Lung (tissue), 12 donors: ENCODE measurements around the gene TTC28. TPM values are rescaled to one million over a fixed set of nuclear protein-coding genes. Genes with fewer than 3 reads are reported as not detected.

ENCODE experiments used
- ATAC-seq: fragments of 200-7000 bp; cut with Tn5 transposase; one replicate; pipeline ENCODE4 v1.9.1; 2020; ENCODE audit warnings: moderate number of reproducible peaks; ENCODE audit not compliant: insufficient read depth, low FRiP score
- DNase-seq, 3 donors: peaks; one replicate each; pipeline ENCODE4 v3.0.0-alpha.2; 2013 to 2017
- H3K27ac ChIP-seq, 2 donors: one replicate each; pipeline ENCODE4 v1.5.1; 2013; ENCODE audit warnings: mild to moderate bottlenecking in 2 of 2, moderate library complexity in 2 of 2, control low read depth in 1 of 2, inconsistent platforms in 1 of 2, low read depth in 1 of 2, low read length in 1 of 2
- H3K27me3 ChIP-seq, 3 donors: one replicate each; pipeline ENCODE4 v1.5.1; 2013; ENCODE audit warnings: low read length in 2 of 3; ENCODE audit not compliant: control insufficient read depth in 3 of 3, insufficient read depth in 3 of 3
- H3K36me3 ChIP-seq, 4 donors: one replicate each; pipeline ENCODE4 v1.5.1; 2013; ENCODE audit warnings: low read length in 4 of 4, mild to moderate bottlenecking in 1 of 4, moderate library complexity in 1 of 4; ENCODE audit not compliant: control insufficient read depth in 4 of 4, insufficient read depth in 4 of 4
- H3K4me1 ChIP-seq, 5 donors: one replicate each; pipeline ENCODE4 v1.5.1; 2013; ENCODE audit warnings: low read length in 5 of 5, mild to moderate bottlenecking in 2 of 5, moderate library complexity in 1 of 5; ENCODE audit not compliant: control insufficient read depth in 5 of 5, insufficient read depth in 5 of 5
- H3K4me3 ChIP-seq: one replicate; pipeline ENCODE4 v1.5.1; 2013; ENCODE audit warnings: mild to moderate bottlenecking, control low read depth, moderate library complexity
- H3K9ac ChIP-seq, 2 donors: one replicate each; pipeline ENCODE4 v1.5.1; 2013; ENCODE audit warnings: low read length in 2 of 2, control low read depth in 1 of 2; ENCODE audit not compliant: insufficient read depth in 1 of 2
- H3K9me3 ChIP-seq, 4 donors: one replicate each; pipeline ENCODE4 v1.5.1; 2013; ENCODE audit warnings: low read length in 3 of 4, mild to moderate bottlenecking in 1 of 4, moderate library complexity in 1 of 4; ENCODE audit not compliant: control insufficient read depth in 4 of 4, insufficient read depth in 3 of 4
- WGBS, 2 donors: extraction: QIAGEN DNeasy Blood & Tissue Kit; methylation state at CpG; one replicate each; pipeline ENCODE4 v1.1.7; 2013; 5-methylcytosine and 5-hydroxymethylcytosine counted together
- polyA plus RNA-seq, 2 donors: library from polyadenylated mRNA; stranded (reverse); fragments of 200-250 nt; gene quantifications; one replicate each; pipeline ENCODE4 v1.2.1, GENCODE V29; 2013
- total RNA-seq, 2 donors: library from RNA; depleted of rRNA in 1 of 2; stranded (reverse); fragments of >200 nt in 1 of 2; gene quantifications; one replicate each; pipeline ENCODE4 v1.2.1, GENCODE V29; 2014 to 2021
- TF ChIP-seq, protein P1 (sequence below): IDR thresholded peaks from 2 replicates; pipeline ENCODE4 v1.5.1; 2012; ENCODE audit warnings: mild to moderate bottlenecking; ENCODE audit errors: control extremely low read depth, extremely low read depth
- donor health status: control.
- donor health status: control.
- donor health status: Bipolar disorder and iron deficiency.
- donor health status: healthy.
- donor health status: DM: yes; HTN: yes; CAD: no.

TTC28 gene
- total and polyA plus RNA-seq, 4 donors, result 4.7 to 72.2 (median 24.8) TPM

DNA sequence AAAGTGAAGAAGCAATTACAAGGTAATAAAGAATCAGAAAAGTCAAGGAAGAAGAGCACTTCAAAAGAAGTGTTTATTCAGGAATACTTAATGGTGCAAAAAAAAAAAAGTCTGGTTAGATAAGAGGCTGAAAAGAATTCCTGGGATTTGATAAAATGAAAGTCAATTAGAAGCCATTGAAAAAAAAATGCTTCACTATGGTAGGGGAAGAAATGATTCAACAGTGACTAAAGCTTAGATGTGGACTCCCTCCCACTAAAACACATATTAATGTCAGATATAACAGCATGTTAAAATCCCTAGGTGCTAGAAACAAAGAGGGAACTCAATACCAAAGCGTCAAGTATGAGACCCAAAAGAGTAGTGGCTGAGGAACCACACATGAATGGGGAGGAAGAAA lies 425.2 kb downstream of the TTC28 start:
- H3K36me3 ChIP-seq, result peaks cover 0 to 5% (median under 1%) of the 10 kb centered on the region in 4 donors
- no peak overlapping the region for H3K4me3 ChIP-seq
- H3K9ac ChIP-seq, result no peak overlapping the region
- H3K27ac ChIP-seq, result no peak overlapping the region
- DNase-seq, result no peak
- ATAC-seq, result no peak
- TF ChIP-seq, protein P1, sequence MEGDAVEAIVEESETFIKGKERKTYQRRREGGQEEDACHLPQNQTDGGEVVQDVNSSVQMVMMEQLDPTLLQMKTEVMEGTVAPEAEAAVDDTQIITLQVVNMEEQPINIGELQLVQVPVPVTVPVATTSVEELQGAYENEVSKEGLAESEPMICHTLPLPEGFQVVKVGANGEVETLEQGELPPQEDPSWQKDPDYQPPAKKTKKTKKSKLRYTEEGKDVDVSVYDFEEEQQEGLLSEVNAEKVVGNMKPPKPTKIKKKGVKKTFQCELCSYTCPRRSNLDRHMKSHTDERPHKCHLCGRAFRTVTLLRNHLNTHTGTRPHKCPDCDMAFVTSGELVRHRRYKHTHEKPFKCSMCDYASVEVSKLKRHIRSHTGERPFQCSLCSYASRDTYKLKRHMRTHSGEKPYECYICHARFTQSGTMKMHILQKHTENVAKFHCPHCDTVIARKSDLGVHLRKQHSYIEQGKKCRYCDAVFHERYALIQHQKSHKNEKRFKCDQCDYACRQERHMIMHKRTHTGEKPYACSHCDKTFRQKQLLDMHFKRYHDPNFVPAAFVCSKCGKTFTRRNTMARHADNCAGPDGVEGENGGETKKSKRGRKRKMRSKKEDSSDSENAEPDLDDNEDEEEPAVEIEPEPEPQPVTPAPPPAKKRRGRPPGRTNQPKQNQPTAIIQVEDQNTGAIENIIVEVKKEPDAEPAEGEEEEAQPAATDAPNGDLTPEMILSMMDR, result no peak
- WGBS, 2 donors, result 78 to 90% methylated on average over 1 of the region's 1 CpG
- H3K9me3 ChIP-seq, result no peaks in the 10 kb centered on the region
- H3K27me3 ChIP-seq, result no peaks in the 10 kb centered on the region
- H3K4me1 ChIP-seq, result peaks cover 0 to 2% (median 0%) of the 10 kb centered on the region in 5 donors

DNA sequence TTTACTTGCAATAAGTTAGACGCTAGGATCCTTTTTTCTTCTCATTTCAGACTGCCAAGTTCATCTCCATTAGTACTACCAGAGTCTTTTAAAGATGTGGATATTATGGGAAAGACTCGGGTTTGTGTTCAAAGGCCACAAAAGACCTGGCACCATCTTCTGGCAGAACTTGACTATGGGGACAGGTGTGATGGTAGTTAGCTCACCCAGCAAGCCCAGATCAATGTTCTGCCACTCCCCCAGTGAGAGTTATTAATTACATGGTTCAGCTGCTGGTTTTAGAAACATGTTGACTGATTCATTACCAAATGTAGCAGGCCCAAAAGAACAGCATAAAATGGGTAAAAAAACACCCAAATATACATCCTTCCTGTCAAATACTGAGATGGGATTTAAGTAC lies 427.1 kb downstream of the TTC28 start:
- no peaks in the 10 kb centered on the region for H3K9me3 ChIP-seq
- H3K4me1 ChIP-seq, result peaks cover 0 to 12% (median 2%) of the 10 kb centered on the region in 5 donors
- ATAC-seq (no peak), DNase-seq (no peak)
- WGBS, 2 donors, result 69 to 85% methylated on average over 2 of the region's 2 CpGs
- H3K4me3 ChIP-seq, result no peak overlapping the region
- H3K27ac ChIP-seq, result no peak overlapping the region
- TF ChIP-seq, protein P1, result no peak
- no peak overlapping the region for H3K9ac ChIP-seq
- no peaks in the 10 kb centered on the region for H3K27me3 ChIP-seq
- peaks cover 0 to 5% (median 0%) of the 10 kb centered on the region in 4 donors for H3K36me3 ChIP-seq

DNA sequence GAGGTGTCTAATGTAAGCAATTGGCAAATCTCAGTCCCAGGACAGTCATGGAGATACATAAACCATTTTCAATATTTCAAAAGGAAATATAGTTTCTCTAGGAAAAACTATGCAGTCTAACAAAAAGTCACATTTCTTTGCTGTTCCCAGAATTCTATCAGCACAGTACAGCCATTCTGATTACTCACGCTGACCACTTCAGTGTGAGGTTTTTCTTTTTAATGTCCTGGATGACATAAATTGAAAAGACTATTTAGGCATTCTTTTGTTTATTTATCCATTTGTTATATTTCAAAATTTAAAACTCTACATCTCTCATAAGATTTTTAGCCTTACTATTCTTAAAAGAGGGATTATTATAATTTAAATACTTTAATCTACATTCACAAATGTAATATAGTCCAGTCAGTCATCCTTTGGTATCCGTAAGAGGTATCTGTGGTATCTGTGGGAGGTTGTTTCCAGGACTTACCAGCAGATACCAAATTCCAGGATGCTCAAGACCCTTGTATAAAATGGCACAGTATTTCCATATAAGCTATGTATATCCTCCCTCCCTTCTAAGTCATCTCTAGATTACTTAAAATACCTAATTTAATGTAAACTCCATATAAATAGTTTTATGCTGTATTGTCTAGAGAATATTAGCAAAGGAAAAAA lies 429.5 kb downstream of the TTC28 start:
- H3K36me3 ChIP-seq, result no peaks in the 10 kb centered on the region
- DNase-seq (no peak), ATAC-seq (no peak)
- H3K4me1 ChIP-seq, result peaks cover 0 to 18% (median 2%) of the 10 kb centered on the region in 5 donors
- no peak overlapping the region for H3K27ac ChIP-seq
- TF ChIP-seq, protein P1, result no peak
- H3K9ac ChIP-seq, result no peak overlapping the region
- no peaks in the 10 kb centered on the region for H3K9me3 ChIP-seq
- no peaks in the 10 kb centered on the region for H3K27me3 ChIP-seq
- no peak overlapping the region for H3K4me3 ChIP-seq
- WGBS, 2 donors, result 95 to 98% methylated on average over 2 of the region's 2 CpGs

DNA sequence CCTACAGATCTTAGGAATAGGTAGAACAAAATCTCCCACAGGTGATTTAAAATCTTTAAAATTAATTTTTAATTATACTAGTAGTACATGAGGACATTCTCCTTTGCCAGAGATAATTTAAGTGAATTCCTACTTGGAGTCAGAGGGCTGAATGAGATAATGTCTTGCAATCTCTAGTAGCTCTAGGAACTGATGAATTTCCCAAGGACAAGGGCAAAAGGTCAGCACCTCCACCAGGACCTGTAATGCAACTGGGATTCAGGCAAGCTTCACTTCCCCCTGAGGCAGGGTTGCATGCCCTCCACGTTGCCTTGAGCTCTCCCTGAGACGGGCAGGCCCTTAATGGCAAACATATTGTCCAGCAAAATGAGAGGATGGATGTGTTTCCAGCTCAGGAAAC lies 430.2 kb downstream of the TTC28 start:
- Histone ChIP-seq H3K9me3 (no peaks in the 10 kb centered on the region), H3K27ac (no peak overlapping the region), H3K9ac (no peak overlapping the region), H3K4me3 (no peak overlapping the region), H3K27me3 (no peaks in the 10 kb centered on the region), H3K4me1 (peaks cover 0 to 25% (median 2%) of the 10 kb centered on the region in 5 donors), H3K36me3 (no peaks in the 10 kb centered on the region)
- DNase-seq (no peak), ATAC-seq (no peak)
- TF ChIP-seq, protein P1, result no peak
- WGBS, 2 donors, result 86 to 91% methylated on average over 2 of the region's 2 CpGs
